ENCODE results near the gene ZNF439. TPM values are rescaled to one million over a fixed set of nuclear protein-coding genes. Genes with fewer than 3 reads are reported as not detected.

The ZNF439 gene
- total and polyA plus RNA-seq, 2 of the 13 experiments (the other 11 are each of a cell fraction or from before 2014, with no cell fraction given) = 2.9 to 4.9 TPM

DNA sequence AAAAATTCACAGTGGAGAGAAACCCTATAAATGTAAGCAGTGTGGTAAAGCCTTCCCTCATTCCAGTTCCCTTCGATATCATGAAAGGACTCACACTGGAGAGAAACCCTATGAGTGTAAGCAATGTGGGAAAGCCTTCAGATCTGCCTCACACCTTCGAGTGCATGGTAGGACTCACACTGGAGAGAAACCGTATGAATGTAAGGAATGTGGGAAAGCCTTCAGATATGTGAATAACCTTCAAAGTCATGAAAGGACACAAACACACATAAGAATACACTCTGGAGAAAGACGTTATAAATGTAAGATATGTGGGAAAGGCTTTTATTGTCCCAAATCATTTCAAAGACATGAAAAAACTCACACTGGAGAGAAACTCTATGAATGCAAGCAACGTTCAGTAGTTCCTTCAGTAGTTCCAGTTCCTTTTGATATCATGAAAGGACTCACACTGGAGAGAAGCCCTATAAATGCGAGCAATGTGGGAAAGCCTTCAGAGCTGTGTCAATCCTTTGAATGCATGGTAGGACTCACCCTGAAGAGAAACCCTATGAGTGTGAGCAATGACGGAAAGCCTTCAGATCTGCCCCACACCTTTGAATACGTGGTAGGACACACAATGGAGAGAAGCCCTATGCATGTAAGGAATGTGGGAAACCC lies 16.1 kb upstream of the ZNF439 start:
- BruUV-seq (replicated peaks) = no TSS peak
- H3K27me3 ChIP-seq (ENCODE audit: control insufficient read depth in 1 of 2, insufficient read depth in 2 of 2, low read length in 2 of 2) = no peaks in the 10 kb centered on the region
- no peak overlapping the region for H3K9ac ChIP-seq (ENCODE audit: insufficient read depth, low read depth, low read length)
- H3K4me1 ChIP-seq (ENCODE audit: insufficient read depth, low read length) = no peaks in the 10 kb centered on the region
- H3K4me2 ChIP-seq (ENCODE audit: low read depth, low read length) = no peak overlapping the region
- intact Hi-C loops (cut with micrococcal nuclease; ENCODE audit: unreplicated experiment) = no loop called here
- DNase-seq (ENCODE audit: low spot score) (no peak), FAIRE-seq (no peak), ATAC-seq (no peak)
- no peaks in the 10 kb centered on the region for H4K20me1 ChIP-seq (ENCODE audit: insufficient read depth, low read length)
- no peak for TF ChIP-seq NCOA5 (CRISPR knock-in tag; IDR thresholded peaks at IDR 0.05)
- TF ChIP-seq ZNF883 (CRISPR knock-in tag; IDR thresholded peaks at IDR 0.05; ENCODE audit: not compliant biosample characterization) = no peak
- TF ChIP-seq TCF12 (IDR thresholded peaks at IDR 0.05) = no peak
- TF ChIP-seq TCF12 (CRISPR knock-in tag; IDR thresholded peaks at IDR 0.05) = no peak
- no peak for TF ChIP-seq ONECUT2 (CRISPR knock-in tag; IDR thresholded peaks at IDR 0.05)
- TF ChIP-seq, protein P1, sequence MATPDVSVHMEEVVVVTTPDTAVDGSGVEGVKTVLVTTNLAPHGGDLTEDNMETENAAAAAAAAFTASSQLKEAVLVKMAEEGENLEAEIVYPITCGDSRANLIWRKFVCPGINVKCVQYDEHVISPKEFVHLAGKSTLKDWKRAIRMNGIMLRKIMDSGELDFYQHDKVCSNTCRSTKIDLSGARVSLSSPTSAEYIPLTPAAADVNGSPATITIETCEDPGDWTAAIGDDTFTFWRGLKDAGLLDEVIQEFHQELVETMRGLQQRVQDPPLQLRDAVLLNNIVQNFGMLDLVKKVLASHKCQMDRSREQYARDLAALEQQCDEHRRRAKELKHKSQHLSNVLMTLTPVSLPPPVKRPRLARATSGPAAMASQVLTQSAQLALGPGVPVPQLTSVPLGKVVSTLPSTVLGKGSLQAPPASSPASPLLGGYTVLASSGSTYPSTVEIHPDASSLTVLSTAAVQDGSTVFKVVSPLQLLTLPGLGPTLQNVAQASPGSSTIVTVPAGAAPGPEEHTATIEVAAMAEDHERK (CRISPR knock-in tag; IDR thresholded peaks at IDR 0.05; ENCODE audit: low read depth) = no peak
- no peak for TF ChIP-seq PAWR (CRISPR knock-in tag; IDR thresholded peaks at IDR 0.05; ENCODE audit: borderline replicate concordance)
- WGBS (ENCODE audit: low lambda C conversion rate) = 93% methylated on average over 8 of the region's 8 CpGs
- in situ Hi-C loops (cut with HindIII; ENCODE audit: extremely low pct_ligation_motif_present, low pct_unique_long_range_greater_than_20kb) = no loop called here
- H3K4me3 ChIP-seq (replicated peaks in 1 of 3; ENCODE audit: insufficient read depth in 1 of 3, low read depth in 2 of 3, low read length in 3 of 3) = no peak overlapping the region
- no peaks in the 10 kb centered on the region for H3K9me3 ChIP-seq (ENCODE audit: low read length)
- H3K27ac ChIP-seq (ENCODE audit: extremely low read length, insufficient read depth, low read length) = no peak overlapping the region
- H3K36me3 ChIP-seq (replicated peaks in 1 of 2; ENCODE audit: control insufficient read depth in 1 of 2, insufficient read depth in 2 of 2, low read length in 2 of 2) = peaks cover 3 to 24% of the 10 kb centered on the region in 2 experiments
- no peak overlapping the region for H2AFZ ChIP-seq (ENCODE audit: low read length)
- ChIA-PET POLR2A (no interaction called here), CTCF (ENCODE audit: low intra/inter-chr PET ratio, low total read pairs) (no interaction called here)
- H3K79me2 ChIP-seq (ENCODE audit: insufficient read depth, low read length) = no peaks in the 10 kb centered on the region

DNA sequence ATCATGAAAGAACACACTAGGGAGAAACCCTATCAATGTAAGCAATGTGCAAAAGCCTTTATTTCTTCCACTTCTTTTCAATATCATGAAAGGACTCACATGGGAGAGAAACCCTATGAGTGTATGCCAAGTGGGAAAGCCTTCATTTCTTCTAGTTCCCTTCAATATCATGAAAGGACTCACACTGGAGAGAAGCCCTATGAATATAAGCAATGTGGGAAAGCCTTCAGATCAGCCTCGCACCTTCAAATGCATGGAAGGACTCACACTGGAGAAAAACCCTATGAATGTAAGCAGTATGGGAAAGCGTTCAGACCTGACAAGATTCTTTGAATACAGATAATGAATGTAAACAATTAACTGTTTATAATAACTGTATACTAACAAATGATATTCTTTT lies 15.0 kb upstream of the ZNF439 start:
- ChIA-PET POLR2A (no interaction called here), CTCF (ENCODE audit: low intra/inter-chr PET ratio, low total read pairs) (no interaction called here)
- Histone ChIP-seq H3K4me1 (ENCODE audit: insufficient read depth, low read length) (no peaks in the 10 kb centered on the region), H3K36me3 (replicated peaks in 1 of 2; ENCODE audit: control insufficient read depth in 1 of 2, insufficient read depth in 2 of 2, low read length in 2 of 2) (peaks cover 3 to 24% of the 10 kb centered on the region in 2 experiments), H4K20me1 (ENCODE audit: insufficient read depth, low read length) (no peaks in the 10 kb centered on the region), H3K27me3 (ENCODE audit: control insufficient read depth in 1 of 2, insufficient read depth in 2 of 2, low read length in 2 of 2) (no peaks in the 10 kb centered on the region), H3K27ac (ENCODE audit: extremely low read length, insufficient read depth, low read length) (no peak overlapping the region), H2AFZ (ENCODE audit: low read length) (no peak overlapping the region), H3K4me2 (ENCODE audit: low read depth, low read length) (no peak overlapping the region), H3K79me2 (ENCODE audit: insufficient read depth, low read length) (no peaks in the 10 kb centered on the region), H3K9me3 (ENCODE audit: low read length) (no peaks in the 10 kb centered on the region), H3K4me3 (replicated peaks in 1 of 3; ENCODE audit: insufficient read depth in 1 of 3, low read depth in 2 of 3, low read length in 3 of 3) (no peak overlapping the region), H3K9ac (ENCODE audit: insufficient read depth, low read depth, low read length) (no peak overlapping the region)
- DNase-seq (ENCODE audit: low spot score) (no peak), FAIRE-seq (no peak), ATAC-seq (no peak)
- no TSS peak for BruUV-seq (replicated peaks)
- intact Hi-C loops (cut with micrococcal nuclease; ENCODE audit: unreplicated experiment) = no loop called here
- in situ Hi-C loops (cut with HindIII; ENCODE audit: extremely low pct_ligation_motif_present, low pct_unique_long_range_greater_than_20kb) = no loop called here
- WGBS (ENCODE audit: low lambda C conversion rate) = 95% methylated on average over 2 of the region's 2 CpGs
- TF ChIP-seq, protein P2, sequence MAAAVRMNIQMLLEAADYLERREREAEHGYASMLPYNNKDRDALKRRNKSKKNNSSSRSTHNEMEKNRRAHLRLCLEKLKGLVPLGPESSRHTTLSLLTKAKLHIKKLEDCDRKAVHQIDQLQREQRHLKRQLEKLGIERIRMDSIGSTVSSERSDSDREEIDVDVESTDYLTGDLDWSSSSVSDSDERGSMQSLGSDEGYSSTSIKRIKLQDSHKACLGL (CRISPR knock-in tag; IDR thresholded peaks at IDR 0.05) = no peak
- TF ChIP-seq, protein P3, sequence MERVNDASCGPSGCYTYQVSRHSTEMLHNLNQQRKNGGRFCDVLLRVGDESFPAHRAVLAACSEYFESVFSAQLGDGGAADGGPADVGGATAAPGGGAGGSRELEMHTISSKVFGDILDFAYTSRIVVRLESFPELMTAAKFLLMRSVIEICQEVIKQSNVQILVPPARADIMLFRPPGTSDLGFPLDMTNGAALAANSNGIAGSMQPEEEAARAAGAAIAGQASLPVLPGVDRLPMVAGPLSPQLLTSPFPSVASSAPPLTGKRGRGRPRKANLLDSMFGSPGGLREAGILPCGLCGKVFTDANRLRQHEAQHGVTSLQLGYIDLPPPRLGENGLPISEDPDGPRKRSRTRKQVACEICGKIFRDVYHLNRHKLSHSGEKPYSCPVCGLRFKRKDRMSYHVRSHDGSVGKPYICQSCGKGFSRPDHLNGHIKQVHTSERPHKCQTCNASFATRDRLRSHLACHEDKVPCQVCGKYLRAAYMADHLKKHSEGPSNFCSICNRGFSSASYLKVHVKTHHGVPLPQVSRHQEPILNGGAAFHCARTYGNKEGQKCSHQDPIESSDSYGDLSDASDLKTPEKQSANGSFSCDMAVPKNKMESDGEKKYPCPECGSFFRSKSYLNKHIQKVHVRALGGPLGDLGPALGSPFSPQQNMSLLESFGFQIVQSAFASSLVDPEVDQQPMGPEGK (CRISPR knock-in tag; IDR thresholded peaks at IDR 0.05) = no peak
- TF ChIP-seq ZNF20 (CRISPR knock-in tag; IDR thresholded peaks at IDR 0.05) (no peak), REXO4 (CRISPR knock-in tag; IDR thresholded peaks at IDR 0.05; ENCODE audit: borderline replicate concordance) (no peak)
